HG03280 (cell line): ENCODE data around the gene MGMT.

Experiments
- ATAC-seq: cut with Tn5 transposase; IDR thresholded peaks from one replicate; pipeline ENCODE4 v1.9.1; 2021; ENCODE audit warnings: mild to moderate bottlenecking, moderate library complexity; ENCODE audit not compliant: unreplicated experiment

Gene MGMT

GRCh38 chr10:129704786-129705525 is 237.9 kb downstream of the MGMT start:
- no peak for ATAC-seq

GRCh38 chr10:129705676-129706075 is 238.6 kb downstream of the MGMT start:
- no peak for ATAC-seq

- no peak for ATAC-seq
These were observed 239.0 kb downstream of the MGMT start for GRCh38 chr10:129706081-129706480.

GRCh38 chr10:129706523-129706922 is 239.5 kb downstream of the MGMT start:
- ATAC-seq: no peak

- no peak for ATAC-seq
These were observed 240.7 kb downstream of the MGMT start for GRCh38 chr10:129707406-129708388.

- no peak for ATAC-seq
These were observed 242.1 kb downstream of the MGMT start for GRCh38 chr10:129709101-129709500.

GRCh38 chr10:129709627-129710509 is 242.8 kb downstream of the MGMT start:
- ATAC-seq: no peak

GRCh38 chr10:129710510-129710847 is 243.4 kb downstream of the MGMT start:
- ATAC-seq: no peak

- ATAC-seq: no peak
These were observed 244.2 kb downstream of the MGMT start for GRCh38 chr10:129711291-129711690.

- ATAC-seq: no peak
These were observed 245.0 kb downstream of the MGMT start for GRCh38 chr10:129712000-129712399.

- no peak for ATAC-seq
These were observed 246.7 kb downstream of the MGMT start for GRCh38 chr10:129713659-129714265.

- no peak for ATAC-seq
These were observed 248.8 kb downstream of the MGMT start for GRCh38 chr10:129715805-129716204.

GRCh38 chr10:129716211-129716681 is 249.2 kb downstream of the MGMT start:
- no peak for ATAC-seq

- no peak for ATAC-seq
These were observed 249.8 kb downstream of the MGMT start for GRCh38 chr10:129716881-129717280.

- ATAC-seq: no peak
These were observed 250.9 kb downstream of the MGMT start for GRCh38 chr10:129717816-129718547.

GRCh38 chr10:129718548-129719414 is 251.7 kb downstream of the MGMT start:
- no peak for ATAC-seq

GRCh38 chr10:129719415-129719739 is 252.3 kb downstream of the MGMT start:
- no peak for ATAC-seq

GRCh38 chr10:129719889-129720590 is 253.0 kb downstream of the MGMT start:
- no peak for ATAC-seq
